Activated CD8-positive, alpha-beta memory T cell treated with anti-CD3 and anti-CD28 coated beads for 36 hours (primary cell): ENCODE measurements around the gene SOCS1. TPM values are rescaled to one million over a fixed set of nuclear protein-coding genes. Genes with fewer than 3 reads are reported as not detected.

Source experiments
- CTCF ChIA-PET: fragments of 350-600 bp; sonication (Branson Sonifier 250); formaldehyde crosslinking; loops from one replicate; lab custom pipeline; 2021; ENCODE audit warnings: antibody characterized with exemption; lab: Charles Lee
- POLR2A ChIA-PET: fragments of 350-600 bp; sonication (Branson Sonifier 250); formaldehyde crosslinking; loops from one replicate; lab custom pipeline; 2021; ENCODE audit warnings: antibody characterized with exemption; lab: Charles Lee
- total RNA-seq, 2 experiments: library from RNA; stranded (reverse); gene quantifications; one replicate each; pipeline ENCODE4 v1.2.3, GENCODE V29; 2021

SOCS1 gene
- total RNA-seq, 2 experiments from 2014 or later = 107 to 111 TPM

DNA sequence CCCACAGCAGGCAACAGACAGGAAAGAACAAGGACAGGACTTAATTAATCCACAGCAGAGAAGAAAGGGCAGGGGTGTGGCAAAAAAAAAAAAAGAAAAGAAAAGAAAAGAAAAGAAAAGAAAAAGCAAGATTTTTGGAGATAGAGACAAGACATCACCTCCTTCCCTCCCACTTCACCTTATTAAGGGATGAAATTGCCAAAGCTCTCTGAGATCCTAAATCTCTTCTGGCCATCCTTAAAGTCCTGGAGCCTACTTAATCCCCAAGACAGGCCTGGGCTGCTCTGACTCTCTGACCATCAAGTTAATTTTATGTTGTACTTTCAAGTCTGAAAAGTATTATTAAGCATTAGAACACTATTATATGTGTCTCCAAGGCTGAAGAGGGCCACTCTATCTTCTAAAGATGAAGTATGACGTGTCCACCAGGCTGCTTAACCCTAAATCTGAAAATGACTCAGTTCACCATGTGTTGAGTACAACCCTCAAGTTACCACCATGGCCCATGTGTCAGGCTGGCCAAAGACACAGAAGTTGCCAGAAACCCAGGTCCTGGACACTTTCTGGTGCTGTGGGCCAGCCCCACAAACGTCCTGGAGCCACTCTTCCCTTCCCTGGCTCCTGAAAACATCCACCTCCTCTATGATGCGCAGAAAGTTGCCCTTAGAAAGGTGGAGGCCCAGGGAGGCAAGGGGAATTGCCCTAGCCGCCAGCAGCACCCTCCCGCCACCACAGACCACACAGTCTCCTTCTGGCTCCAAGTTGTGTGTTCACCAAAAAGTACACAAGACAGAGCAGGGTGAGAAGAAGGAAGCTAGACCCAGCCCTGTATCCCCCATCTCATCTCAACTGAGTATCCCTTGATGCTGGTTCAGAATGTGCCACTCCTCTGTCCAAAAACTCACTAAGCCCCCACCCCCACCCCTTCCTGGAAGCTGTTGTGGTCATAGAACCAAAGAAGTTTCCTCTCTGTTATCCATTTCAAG lies 2.7 kb downstream of the SOCS1 start:
- ChIA-PET CTCF (interaction anchor here (0.7 to 8.7 kb wide), 8 partner anchors 20 to 287 kb away, joined by 3 to 85 read pairs (median 4); no protein-coding TSS in a partner anchor), POLR2A (interaction anchor here (0.6 to 3.5 kb wide), 17 partner anchors 20 to 289 kb away, joined by 3 to 51 read pairs (median 11); no protein-coding TSS in a partner anchor)

DNA sequence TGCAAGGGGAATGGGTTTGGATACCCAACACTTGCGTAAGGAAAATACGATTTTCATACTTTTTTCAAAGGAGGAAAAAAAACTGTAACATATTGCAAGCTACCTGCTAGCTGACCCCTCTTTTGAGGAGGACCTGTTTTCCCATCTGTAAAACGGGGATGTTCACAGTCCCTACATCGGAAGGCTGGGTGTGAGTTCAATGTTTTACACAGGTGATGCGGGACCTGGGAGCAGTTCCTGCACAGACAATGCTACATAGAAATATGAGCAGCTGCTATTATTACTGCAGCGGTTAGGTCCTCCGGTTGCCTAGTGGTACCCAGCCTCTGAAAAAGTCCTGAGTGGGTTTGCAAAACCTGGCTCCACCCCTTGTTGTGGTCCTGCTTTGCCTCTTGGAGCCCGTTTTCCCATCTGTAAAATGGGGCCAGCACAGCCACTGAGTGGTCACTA lies 3.5 kb downstream of the SOCS1 start:
- ChIA-PET POLR2A (interaction anchor here (0.6 to 2.8 kb wide), 17 partner anchors 11 to 308 kb away, joined by 3 to 39 read pairs (median 5); partner anchors contain the start of gene CLEC16A), CTCF (interaction anchor here (0.9 to 8.7 kb wide), 10 partner anchors 10 to 295 kb away, joined by 3 to 85 read pairs (median 4); no protein-coding TSS in a partner anchor)

- POLR2A ChIA-PET = interaction anchor here (0.6 to 2.8 kb wide), 25 partner anchors 11 to 307 kb away, joined by 3 to 39 read pairs (median 4); partner anchors contain the start of gene CLEC16A
- CTCF ChIA-PET = interaction anchor here (0.6 to 8.7 kb wide), 13 partner anchors 10 to 294 kb away, joined by 3 to 85 read pairs (median 4); no protein-coding TSS in a partner anchor
Observed at GRCh38 chr16:11251525-11252481, 4.2 kb downstream of the SOCS1 start.

- ChIA-PET CTCF (interaction anchor here (1.0 to 8.7 kb wide), 5 partner anchors 15 to 285 kb away, joined by 3 to 85 read pairs (median 6); no protein-coding TSS in a partner anchor), POLR2A (interaction anchor here (0.6 to 2.8 kb wide), 14 partner anchors 10 to 306 kb away, joined by 3 to 39 read pairs (median 5); partner anchors contain the start of gene CLEC16A)
Observed at GRCh38 chr16:11250786-11251524, 5.0 kb downstream of the SOCS1 start.

DNA sequence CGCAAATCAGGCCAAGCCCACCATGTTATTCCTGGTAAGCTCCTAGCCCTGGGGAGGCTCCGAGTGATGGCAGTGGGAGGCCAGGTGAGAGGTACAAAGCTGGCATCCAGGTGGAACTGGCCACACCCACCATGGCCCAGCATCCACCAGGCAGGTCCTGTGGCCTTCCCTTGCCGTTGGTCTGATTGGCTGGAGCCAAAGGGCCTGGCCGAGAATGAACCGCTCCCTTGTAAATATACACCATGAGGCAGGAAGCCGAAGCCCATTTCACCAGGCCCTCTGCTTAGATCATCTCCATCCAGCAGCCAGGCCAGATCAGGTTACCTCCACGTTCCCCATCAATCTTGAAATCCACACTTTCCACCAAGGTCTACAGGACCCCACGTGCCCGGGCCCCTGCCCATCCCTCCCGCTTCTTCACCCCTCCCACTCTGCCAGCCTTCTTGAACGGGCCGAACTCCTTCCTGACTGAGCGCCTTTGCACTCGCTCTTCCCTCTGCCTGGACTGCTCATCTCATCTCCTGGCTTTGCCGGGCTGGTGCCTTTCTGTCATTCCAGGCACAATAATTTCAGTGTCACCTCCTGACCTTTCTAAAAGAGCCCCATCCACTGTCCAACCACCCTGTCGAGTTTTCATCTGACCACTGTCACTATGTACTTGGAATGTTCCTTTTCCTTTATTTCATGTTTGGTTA lies 5.8 kb downstream of the SOCS1 start:
- POLR2A ChIA-PET = interaction anchor here (0.7 to 2.8 kb wide), 3 partner anchors 26 to 285 kb away, joined by 5 to 39 read pairs (median 8); no protein-coding TSS in a partner anchor
- CTCF ChIA-PET = interaction anchor here (1.0 kb wide), 1 partner anchor 286 kb away, joined by 3 read pairs; no protein-coding TSS in a partner anchor

DNA sequence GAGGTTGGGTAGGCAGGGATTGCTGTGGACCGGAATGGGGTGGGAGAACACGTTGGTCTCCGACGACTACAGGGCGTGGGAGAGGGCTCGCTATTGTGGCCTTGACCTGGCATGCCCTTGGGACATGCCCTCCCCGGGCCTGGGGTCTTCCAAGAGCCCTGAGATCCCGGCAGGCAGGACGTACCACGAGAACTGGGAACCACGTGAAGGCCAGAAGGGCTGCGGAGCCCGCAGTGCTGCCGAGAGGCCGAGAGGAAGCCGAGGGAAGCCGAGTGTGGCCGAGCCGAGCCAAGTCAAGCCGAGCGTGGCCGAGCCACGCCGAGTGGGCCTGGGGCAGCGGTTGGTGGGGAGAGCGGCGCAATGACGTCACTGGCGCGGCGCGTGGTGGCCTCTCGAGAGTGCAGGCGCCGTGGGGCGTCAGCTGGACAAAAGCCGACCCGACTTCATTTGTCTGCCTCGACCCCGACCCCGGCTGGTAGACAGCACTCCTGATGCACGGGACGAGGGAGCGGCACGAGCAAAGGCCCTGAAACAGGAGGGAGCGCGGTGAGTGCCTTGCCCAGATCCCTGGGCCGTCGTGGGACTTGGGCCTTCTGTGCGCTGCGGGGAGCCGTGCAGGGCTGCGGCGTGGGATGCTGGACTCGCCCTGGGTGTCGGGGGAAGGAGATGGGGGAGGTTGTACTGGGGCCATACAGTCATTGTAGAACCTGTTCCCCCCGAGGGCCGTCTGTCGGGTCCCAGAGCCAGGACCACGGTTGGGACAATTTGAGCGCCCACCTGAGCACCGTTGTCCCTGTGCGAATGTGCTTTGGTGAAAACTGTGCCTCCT lies 6.6 kb downstream of the SOCS1 start:
- ChIA-PET CTCF (interaction anchor here (1.0 kb wide), 1 partner anchor 285 kb away, joined by 3 read pairs; no protein-coding TSS in a partner anchor), POLR2A (interaction anchor here (1.1 kb wide), 1 partner anchor 197 kb away, joined by 5 read pairs; no protein-coding TSS in a partner anchor)

- CTCF ChIA-PET = interaction anchor here (0.6 to 3.2 kb wide), 4 partner anchors 12 to 25 kb away, joined by 3 to 9 read pairs (median 3); no protein-coding TSS in a partner anchor
Observed at GRCh38 chr16:11248133-11248532, 7.9 kb downstream of the SOCS1 start.

GRCh38 chr16:11245988-11246387 lies 10.0 kb downstream of the SOCS1 start:
- ChIA-PET CTCF (interaction anchor here (1.0 to 3.2 kb wide), 6 partner anchors 10 to 282 kb away, joined by 3 to 9 read pairs (median 5); partner anchors contain the start of gene SOCS1), POLR2A (interaction anchor here (0.5 to 1.6 kb wide), 6 partner anchors 8 to 146 kb away, joined by 3 to 6 read pairs (median 4); no protein-coding TSS in a partner anchor)

More at GRCh38 chr16:11248133-11248532, 7.9 kb downstream of the SOCS1 start:
- POLR2A ChIA-PET = interaction anchor here (0.6 to 1.5 kb wide), 5 partner anchors 23 to 232 kb away, joined by 3 to 9 read pairs (median 4); no protein-coding TSS in a partner anchor

DNA sequence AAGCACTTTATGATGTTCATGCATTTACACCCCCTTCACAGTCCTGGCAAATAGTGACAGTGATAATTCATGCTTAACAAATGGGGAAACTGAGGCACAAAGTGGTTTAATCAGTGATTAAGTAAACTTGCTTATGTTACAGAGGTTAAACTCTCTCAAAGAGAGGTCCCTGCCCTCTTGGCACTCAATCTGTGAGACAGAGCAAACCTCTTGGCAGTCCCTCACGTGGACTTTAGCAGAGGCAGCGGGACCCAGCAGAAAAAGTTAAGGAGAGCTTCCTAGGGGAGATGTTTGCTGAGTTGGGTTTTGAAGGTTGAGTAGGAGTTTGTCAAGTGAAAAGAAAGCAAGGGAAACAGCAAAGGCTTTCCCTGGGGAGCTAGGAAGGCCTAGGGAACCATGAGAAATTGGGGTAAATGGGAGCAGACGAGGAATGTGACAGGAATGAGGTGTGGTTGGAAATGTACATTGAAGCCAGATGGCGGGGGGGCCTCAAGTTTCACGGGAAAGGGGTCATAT lies 10.7 kb downstream of the SOCS1 start:
- POLR2A ChIA-PET = interaction anchor here (0.7 to 1.6 kb wide), 2 partner anchors 9 to 12 kb away, joined by 3 to 5 read pairs; no protein-coding TSS in a partner anchor
- CTCF ChIA-PET = interaction anchor here (0.8 to 3.2 kb wide), 7 partner anchors 9 to 282 kb away, joined by 3 to 9 read pairs (median 5); partner anchors contain the start of gene SOCS1

DNA sequence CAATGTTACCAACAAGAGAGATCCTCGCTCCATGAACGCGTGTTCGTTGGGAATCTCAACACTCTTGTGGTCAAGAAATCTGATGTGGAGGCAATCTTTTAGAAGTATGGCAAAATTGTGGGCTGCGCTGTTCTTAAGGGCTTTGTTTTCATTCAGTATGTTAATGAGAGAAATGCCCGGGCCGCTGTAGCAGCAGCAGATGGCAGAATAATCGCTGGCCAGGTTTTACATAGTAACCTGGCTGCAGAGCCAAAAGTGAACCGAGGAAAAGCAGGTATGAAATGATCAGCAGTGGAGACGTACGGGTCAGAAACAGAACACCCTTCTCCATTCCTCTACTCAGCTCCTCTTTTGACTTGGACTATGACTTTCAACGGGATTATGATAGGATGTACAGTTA lies 13.3 kb downstream of the SOCS1 start:
- ChIA-PET POLR2A (no interaction called here), CTCF (interaction anchor here (1.4 kb wide), 1 partner anchor 142 kb away, joined by 3 read pairs; no protein-coding TSS in a partner anchor)

DNA sequence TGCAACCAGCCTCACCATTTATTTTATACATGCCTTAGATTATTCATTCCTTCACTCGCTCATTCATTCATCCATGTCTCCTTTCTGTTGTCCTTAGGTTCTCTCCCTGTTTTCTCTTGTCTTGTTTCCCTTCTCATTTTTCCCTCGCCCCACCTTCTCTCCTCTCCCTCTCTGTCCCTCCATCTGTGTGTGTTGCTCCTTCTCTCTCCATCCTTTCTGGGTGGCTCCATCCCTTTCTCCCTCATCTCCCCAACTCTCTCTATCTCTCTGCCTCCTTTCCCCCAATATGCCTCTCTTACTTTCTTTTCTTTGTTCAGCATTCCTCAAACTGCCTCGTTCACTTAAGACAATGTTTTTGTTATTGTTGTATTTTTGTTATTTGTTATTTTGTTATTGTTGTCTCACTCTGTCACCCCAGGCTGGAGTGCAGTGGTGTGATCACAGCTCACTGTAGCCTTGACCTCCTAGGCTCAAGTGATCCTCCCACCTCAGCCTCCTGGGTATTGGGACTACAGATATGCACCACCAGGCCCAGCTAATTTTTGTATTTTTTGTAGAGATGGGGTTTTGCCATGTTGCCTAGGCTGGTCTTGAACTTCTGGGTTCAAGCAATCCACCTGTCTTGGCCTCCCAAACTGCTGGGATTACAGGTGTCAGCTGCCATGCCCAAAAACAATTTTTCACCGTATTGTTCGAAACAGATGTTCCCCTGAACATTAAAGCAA lies 14.4 kb downstream of the SOCS1 start:
- ChIA-PET POLR2A (interaction anchor here (1.1 kb wide), 1 partner anchor 10 kb away, joined by 3 read pairs; no protein-coding TSS in a partner anchor), CTCF (interaction anchor here (1.4 kb wide), 1 partner anchor 141 kb away, joined by 3 read pairs; no protein-coding TSS in a partner anchor)

- CTCF ChIA-PET = interaction anchor here (1.1 kb wide), 1 partner anchor 16 kb away, joined by 4 read pairs; no protein-coding TSS in a partner anchor
- POLR2A ChIA-PET = interaction anchor here (1.1 kb wide), 1 partner anchor 11 kb away, joined by 3 read pairs; no protein-coding TSS in a partner anchor
Observed at GRCh38 chr16:11240636-11241473, 15.1 kb downstream of the SOCS1 start.
